Ovary (tissue), 3 donors: ENCODE data around the gene FBLN7.

Source experiments
- CTCF ChIP-seq, 3 donors: fragments of 450-650 bp in 2 of 3; fragments of 200-600 bp in 1 of 3; IDR thresholded peaks; one replicate each; pipeline versions ENCODE4 v1.5.1 to v1.8.0; 2016 to 2022; ENCODE audit warnings: antibody characterized with exemption in 3 of 3, mild to moderate bottlenecking in 1 of 3
- EP300 ChIP-seq: sonication (generic); formaldehyde crosslinking; IDR thresholded peaks from one replicate; pipeline ENCODE4 v1.6.1; 2017; ENCODE audit warnings: antibody characterized with exemption
- POLR2A ChIP-seq: fragments of 450-650 bp; IDR thresholded peaks from one replicate; pipeline ENCODE4 v1.6.1; 2017; ENCODE audit warnings: antibody characterized with exemption, mild to moderate bottlenecking, moderate library complexity
- donor health status: DM: no; HTN: no; CAD: no.

- no peak for TF ChIP-seq CTCF (IDR thresholded peaks at IDR 0.05)
- TF ChIP-seq POLR2A: no peak
- no peak for TF ChIP-seq EP300
Measured at GRCh38 chr2:112216167-112216566, 78.0 kb downstream of the FBLN7 start.
